A549 (cell line): ENCODE results near the gene KCNQ1. TPM values are rescaled to one million over a fixed set of nuclear protein-coding genes. Genes with fewer than 3 reads are reported as not detected.

ENCODE experiments used
- ATAC-seq, 2 experiments: fragments of 200-7000 bp in 1 of 2; fragments of >200 bp in 1 of 2; cut with Nextera tagmentation in 1 of 2; cut with Tn5 transposase in 1 of 2; 3 replicates each; pipeline versions ENCODE4 v1.8.0 to v1.9.1; 2018 to 2020; ENCODE audit warnings: mild to moderate bottlenecking in 1 of 2, moderate library complexity in 1 of 2
- CTCF ChIA-PET: fragments of 300-600 bp; sonication (Branson Sonifier 250); formaldehyde crosslinking; extraction: SDS; loops from one replicate; lab custom pipeline; 2021; ENCODE audit warnings: antibody characterized with exemption, inconsistent platforms; lab: Yijun Ruan, JAX
- POLR2A ChIA-PET: fragments of 350-600 bp; formaldehyde crosslinking; extraction: SDS; loops from one replicate; lab custom pipeline; 2021; ENCODE audit warnings: antibody characterized with exemption, inconsistent platforms; lab: Yijun Ruan, JAX
- DNase-seq, 2 experiments: peaks; one replicate each; pipeline versions ENCODE4 v3.0.0 to v3.0.0-alpha.2; 2011 to 2016; ENCODE audit warnings: low read depth in 1 of 2, low spot score in 1 of 2
- FAIRE-seq: peaks from 2 replicates; lab custom pipeline; 2011; peaks lifted over from hg19 to GRCh38; lab: Jason Lieb, UNC
- H3K27ac ChIP-seq, 2 experiments: fragments of >200 bp; sonication (Bioruptor Twin); formaldehyde crosslinking; 3 replicates each; pipeline ENCODE4 v1.5.1; 2016 to 2017
- H3K4me1 ChIP-seq: fragments of >200 bp; sonication (Bioruptor Twin); formaldehyde crosslinking; 3 replicates; pipeline ENCODE4 v1.6.1; 2016
- H3K4me2 ChIP-seq: fragments of >200 bp; sonication (Bioruptor Twin); formaldehyde crosslinking; 3 replicates; pipeline ENCODE4 v1.6.1; 2016
- H3K4me3 ChIP-seq: fragments of >200 bp; sonication (Bioruptor Twin); formaldehyde crosslinking; 3 replicates; pipeline ENCODE4 v1.5.1; 2016
- H3K9me3 ChIP-seq: fragments of >200 bp; sonication (Bioruptor Twin); formaldehyde crosslinking; 3 replicates; pipeline ENCODE4 v1.6.1; 2016
- ATOH8 ChIP-seq: fragments of 250-450 bp; sonication (Bioruptor Pico); IDR thresholded peaks from 2 replicates; pipeline ENCODE4 v1.5.0; 2020; ENCODE audit warnings: low read depth, mild to moderate bottlenecking, moderate library complexity
- BHLHE40 ChIP-seq: IDR thresholded peaks from 2 replicates; pipeline ENCODE4 v1.6.1; 2012; ENCODE audit warnings: low read depth, low read length, inconsistent platforms
- CHD2 ChIP-seq: fragments of 150-350 bp; IDR thresholded peaks from 2 replicates; pipeline ENCODE4 v1.6.1; 2014; ENCODE audit warnings: low read length; ENCODE audit not compliant: partially characterized antibody
- CHD4 ChIP-seq: fragments of 200-600 bp; sonication (generic); IDR thresholded peaks from 2 replicates; pipeline ENCODE4 v1.6.1; 2016; ENCODE audit warnings: antibody characterized with exemption, mild to moderate bottlenecking, borderline replicate concordance
- CTCF ChIP-seq: fragments of >200 bp; sonication (Bioruptor Twin); formaldehyde crosslinking; IDR thresholded peaks from 3 replicates; pipeline ENCODE4 v1.5.1; 2016
- FOSL2 ChIP-seq, 2 experiments: fragments of 450-650 bp in 1 of 2; fragments of >200 bp in 1 of 2; sonication (Bioruptor Twin) in 1 of 2; formaldehyde crosslinking; IDR thresholded peaks; 2 replicates each; pipeline versions ENCODE4 v1.5.0 to v1.6.1; 2016 to 2020; ENCODE audit warnings: mild to moderate bottlenecking in 1 of 2, moderate library complexity in 1 of 2
- FOXS1 ChIP-seq: fragments of 250-450 bp; sonication (Bioruptor Pico); IDR thresholded peaks from 2 replicates; pipeline ENCODE4 v1.5.0; 2020; ENCODE audit warnings: mild to moderate bottlenecking, moderate library complexity
- HES2 ChIP-seq: fragments of >200 bp; sonication (Bioruptor Twin); formaldehyde crosslinking; IDR thresholded peaks from 2 replicates; pipeline ENCODE4 v1.6.1; 2016
- HOXA7 ChIP-seq: fragments of 250-450 bp; sonication (Bioruptor Pico); IDR thresholded peaks from 2 replicates; pipeline ENCODE4 v1.5.0; 2020; ENCODE audit warnings: mild to moderate bottlenecking, moderate library complexity
- JUNB ChIP-seq: fragments of >200 bp; sonication (Bioruptor Twin); formaldehyde crosslinking; IDR thresholded peaks from 2 replicates; pipeline ENCODE4 v1.6.1; 2016
- MAZ ChIP-seq: fragments of 150-350 bp; IDR thresholded peaks from 2 replicates; pipeline ENCODE4 v1.6.1; 2014; ENCODE audit warnings: antibody characterized with exemption, low read depth, low read length, borderline replicate concordance
- POLR2A ChIP-seq: IDR thresholded peaks from 2 replicates; pipeline ENCODE4 v1.6.1; 2012; ENCODE audit warnings: mild to moderate bottlenecking, low read length
- REST ChIP-seq: fragments of 200-600 bp; sonication (generic); IDR thresholded peaks from 2 replicates; pipeline ENCODE4 v1.6.1; 2016; ENCODE audit warnings: antibody characterized with exemption, mild to moderate bottlenecking, moderate library complexity
- SMC3 ChIP-seq: fragments of >200 bp; sonication (Bioruptor Twin); formaldehyde crosslinking; IDR thresholded peaks from 3 replicates; pipeline ENCODE4 v1.6.1; 2018; ENCODE audit warnings: inconsistent platforms
- SREBF2 ChIP-seq: fragments of 450-650 bp; IDR thresholded peaks from 2 replicates; pipeline ENCODE4 v1.6.1; 2014; ENCODE audit warnings: mild to moderate bottlenecking, moderate library complexity
- TFCP2L1 ChIP-seq: fragments of 250-450 bp; sonication (Bioruptor Pico); IDR thresholded peaks from 2 replicates; pipeline ENCODE4 v1.5.0; 2021; ENCODE audit warnings: mild to moderate bottlenecking
- TP53 ChIP-seq: fragments of 250-450 bp; sonication (Bioruptor Pico); IDR thresholded peaks from 2 replicates; pipeline ENCODE4 v1.5.0; 2021; ENCODE audit warnings: mild to moderate bottlenecking, moderate library complexity
- ZNF302 ChIP-seq: fragments of 250-450 bp; sonication (Bioruptor Pico); IDR thresholded peaks from 2 replicates; pipeline ENCODE4 v1.9.0; 2021; ENCODE audit warnings: inconsistent platforms, mild to moderate bottlenecking, moderate library complexity
- ZSCAN20 ChIP-seq: fragments of 250-450 bp; sonication (Bioruptor Pico); IDR thresholded peaks from 2 replicates; pipeline ENCODE4 v1.8.0; 2022; ENCODE audit warnings: mild to moderate bottlenecking, moderate library complexity
- WGBS: methylation state at CpG from one replicate; pipeline ENCODE4 v1.1.6; 2017; ENCODE audit errors: missing lambda C conversion rate; 5-methylcytosine and 5-hydroxymethylcytosine counted together
- polyA plus RNA-seq, 4 experiments: library from polyadenylated mRNA; depleted of rRNA in 3 of 4; stranded (reverse); fragments of >200 nt; fragmentation: RNase III in 1 of 4; extraction: RNeasy Plus Mini Kit Qiagen cat#74134 plus additional on column Dnase treatment in 1 of 4; gene quantifications; 2 replicates in 3 of 4; 3 replicates in 1 of 4; pipeline ENCODE4 v1.2.3, GENCODE V29; 2011 to 2017

Gene KCNQ1
- polyA plus RNA-seq, 2 of the 4 experiments (the other 2 are of a cell fraction): 0.14 to 0.17 TPM

- no peak for TF ChIP-seq REST
- TF ChIP-seq BHLHE40: no peak
Observed at GRCh38 chr11:2521081-2521732, 76.4 kb downstream of the KCNQ1 start (continued).

- ChIA-PET POLR2A (no interaction called here), CTCF (interaction anchor here (1.0 to 3.5 kb wide), 3 partner anchors 10 to 366 kb away, joined by 3 to 25 read pairs (median 3); no protein-coding TSS in a partner anchor)
- H3K4me1 ChIP-seq: no peaks in the 10 kb centered on the region
- no peak for DNase-seq
- H3K9me3 ChIP-seq: no peaks in the 10 kb centered on the region
- no peak for TF ChIP-seq CHD4
- TF ChIP-seq HOXA7 (CRISPR knock-in tag): no peak
- TF ChIP-seq CHD2: no peak
- TF ChIP-seq FOSL2 (IDR thresholded peaks at IDR 0.05): no peak
- no peak for TF ChIP-seq FOSL2 (CRISPR knock-in tag; IDR thresholded peaks at IDR 0.05)
- no peak for TF ChIP-seq FOXS1 (CRISPR knock-in tag)
- TF ChIP-seq JUNB: no peak
- TF ChIP-seq SREBF2: no peak
- TF ChIP-seq TFCP2L1: no peak
- TF ChIP-seq MAZ: no peak
- no peak for TF ChIP-seq POLR2A
- TF ChIP-seq ZNF302 (CRISPR knock-in tag): no peak
- no peak for TF ChIP-seq TP53 (CRISPR knock-in tag)
- no peak for TF ChIP-seq ZSCAN20
- TF ChIP-seq SMC3: no peak
- TF ChIP-seq ATOH8 (CRISPR knock-in tag): no peak
- WGBS: 51% methylated on average over 24 of the region's 35 CpGs
- FAIRE-seq: no peak
- H3K4me2 ChIP-seq: no peak overlapping the region
- H3K27ac ChIP-seq: no peak overlapping the region
- H3K4me3 ChIP-seq: no peak overlapping the region
- no peak for ATAC-seq
Observed at GRCh38 chr11:2521733-2522630, 77.2 kb downstream of the KCNQ1 start.

GRCh38 chr11:2522631-2523255, 77.9 kb downstream of the KCNQ1 start:
- ChIA-PET POLR2A (no interaction called here), CTCF (interaction anchor here (1.0 to 3.5 kb wide), 3 partner anchors 9 to 366 kb away, joined by 3 to 25 read pairs (median 3); no protein-coding TSS in a partner anchor)
- FAIRE-seq (no peak), DNase-seq (no peak), ATAC-seq (no peak)
- Histone ChIP-seq H3K9me3 (no peaks in the 10 kb centered on the region), H3K4me3 (no peak overlapping the region), H3K27ac (no peak overlapping the region), H3K4me1 (no peaks in the 10 kb centered on the region), H3K4me2 (no peak overlapping the region)
- TF ChIP-seq FOSL2 (IDR thresholded peaks at IDR 0.05) (no peak), FOSL2 (CRISPR knock-in tag; IDR thresholded peaks at IDR 0.05) (no peak), HES2 (no peak), CTCF (no peak)
- 72% methylated on average over 10 of the region's 17 CpGs for WGBS
